Frontal cortex (tissue), 4 donors: ENCODE measurements around the gene PCDHB13. TPM values are rescaled to one million over a fixed set of nuclear protein-coding genes. Genes with fewer than 3 reads are reported as not detected.
"Not testable (repeated sequence)": the region's sequence is repeated elsewhere in the genome, so short reads cannot be mapped to it uniquely, and the experiment has no call there.

Source experiments
- DNase-seq, 2 donors: peaks; one replicate each; pipeline ENCODE4 v3.0.0; 2012; ENCODE audit warnings: low spot score in 2 of 2
- FAIRE-seq: peaks from 2 replicates; lab custom pipeline; 2012; peaks lifted over from hg19 to GRCh38; lab: Jason Lieb, UNC
- total RNA-seq: library from RNA; depleted of rRNA; stranded (reverse); fragments of >200 nt; gene quantifications from one replicate; pipeline ENCODE4 v1.2.3, GENCODE V29; 2014
- donor health status: control.
- donor health status: control.
- donor health status: control.

Gene PCDHB13
- total RNA-seq, 1 donor from 2014 or later = 6.1 TPM

DNA sequence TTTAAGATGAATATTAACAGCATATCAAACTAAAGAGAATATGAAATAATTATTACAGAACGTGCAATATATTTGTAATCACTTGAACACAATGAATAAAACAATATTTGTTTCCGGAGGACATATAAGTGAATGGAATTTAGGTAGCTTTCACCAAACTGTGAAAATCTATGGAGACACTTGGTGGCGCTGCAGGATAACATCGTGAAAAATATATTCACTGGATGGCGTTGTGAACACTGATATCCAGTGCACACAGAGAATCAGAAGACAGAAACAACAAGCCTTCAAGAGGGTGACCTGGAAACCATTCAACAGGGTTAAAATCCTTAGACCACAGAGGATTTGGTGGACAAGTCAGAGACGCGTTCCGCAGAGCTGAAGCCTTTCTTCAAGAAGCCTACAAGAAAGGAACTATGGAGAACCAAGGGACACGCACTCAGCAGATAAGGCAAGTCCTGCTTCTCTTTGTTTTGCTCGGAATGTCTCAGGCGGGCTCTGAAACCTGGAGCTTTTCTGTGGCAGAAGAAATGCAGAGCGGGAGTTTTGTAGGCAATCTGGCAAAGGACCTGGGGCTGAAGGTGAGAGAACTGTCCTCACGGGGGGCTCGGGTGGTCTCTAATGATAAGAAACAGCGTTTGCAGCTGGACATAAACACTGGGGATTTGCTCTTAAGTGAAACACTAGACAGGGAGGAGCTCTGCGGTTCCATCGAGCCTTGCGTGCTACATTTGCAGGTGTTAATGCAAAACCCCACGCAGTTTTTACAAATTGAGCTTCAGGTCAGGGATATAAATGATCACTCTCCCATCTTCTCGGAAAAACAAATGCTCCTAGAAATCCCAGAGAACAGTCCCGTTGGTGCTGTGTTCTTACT, 14.1 kb upstream of the PCDHB13 start, which contains the start of gene PCDHB11:
PCDHB11 (plus strand) TSS at position 269 of the 877 bp plus-strand sequence; CDS start at position 417, 148 bp downstream.
- no peak for FAIRE-seq

DNA sequence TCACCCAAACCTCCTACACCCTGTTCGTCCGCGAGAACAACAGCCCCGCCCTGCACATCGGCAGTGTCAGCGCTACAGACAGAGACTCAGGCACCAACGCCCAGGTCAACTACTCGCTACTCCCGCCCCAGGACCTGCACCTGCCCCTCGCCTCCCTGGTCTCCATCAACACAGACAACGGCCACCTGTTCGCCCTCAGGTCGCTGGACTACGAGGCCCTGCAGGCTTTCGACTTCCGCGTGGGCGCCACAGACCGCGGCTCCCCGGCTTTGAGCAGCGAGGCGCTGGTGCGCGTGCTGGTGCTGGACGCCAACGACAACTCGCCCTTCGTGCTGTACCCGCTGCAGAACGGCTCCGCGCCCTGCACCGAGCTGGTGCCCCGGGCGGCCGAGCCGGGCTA, 12.6 kb upstream of the PCDHB13 start:
- not testable (repeated sequence) for FAIRE-seq, DNase-seq

More for the DNA sequence above, 14.1 kb upstream of the PCDHB13 start, which contains the start of gene PCDHB11:
- no peak for DNase-seq

DNA sequence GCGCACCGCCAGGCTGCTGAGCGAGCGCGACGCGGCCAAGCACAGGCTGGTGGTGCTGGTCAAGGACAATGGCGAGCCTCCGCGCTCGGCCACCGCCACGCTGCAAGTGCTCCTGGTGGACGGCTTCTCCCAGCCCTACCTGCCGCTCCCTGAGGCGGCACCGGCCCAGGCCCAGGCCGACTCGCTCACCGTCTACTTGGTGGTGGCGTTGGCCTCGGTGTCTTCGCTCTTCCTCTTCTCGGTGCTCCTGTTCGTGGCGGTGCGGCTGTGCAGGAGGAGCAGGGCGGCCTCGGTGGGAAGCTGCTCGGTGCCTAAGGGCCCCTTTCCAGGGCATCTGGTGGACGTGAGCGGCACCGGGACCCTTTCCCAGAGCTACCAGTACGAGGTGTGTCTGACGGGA, 12.1 kb upstream of the PCDHB13 start:
- not testable (repeated sequence) for DNase-seq, FAIRE-seq

DNA sequence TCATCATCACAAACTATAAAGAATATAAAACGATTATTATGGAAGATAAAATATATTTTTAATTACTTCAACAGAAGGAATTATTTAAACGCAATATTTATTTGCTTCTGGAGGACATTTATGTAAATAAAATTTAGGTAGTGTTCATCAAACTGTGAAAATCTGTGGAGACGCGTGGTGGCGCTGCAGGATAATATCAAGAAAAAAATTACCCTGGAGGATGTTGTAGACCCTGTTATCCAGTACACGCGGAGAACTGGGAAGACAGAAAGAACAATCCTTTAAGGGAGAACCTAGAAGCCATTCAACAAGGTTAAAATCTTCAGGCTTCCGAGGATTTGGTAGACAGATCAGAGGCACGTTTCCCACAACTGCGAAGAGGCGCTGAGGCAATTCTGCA, 5.2 kb upstream of the PCDHB13 start, which contains the start of gene PCDHB12:
PCDHB12 (plus strand) TSS at position 242 of the 400 bp plus-strand sequence. CDS start 189 bp downstream, outside the sequence.
- DNase-seq = no peak
- FAIRE-seq = no peak

DNA sequence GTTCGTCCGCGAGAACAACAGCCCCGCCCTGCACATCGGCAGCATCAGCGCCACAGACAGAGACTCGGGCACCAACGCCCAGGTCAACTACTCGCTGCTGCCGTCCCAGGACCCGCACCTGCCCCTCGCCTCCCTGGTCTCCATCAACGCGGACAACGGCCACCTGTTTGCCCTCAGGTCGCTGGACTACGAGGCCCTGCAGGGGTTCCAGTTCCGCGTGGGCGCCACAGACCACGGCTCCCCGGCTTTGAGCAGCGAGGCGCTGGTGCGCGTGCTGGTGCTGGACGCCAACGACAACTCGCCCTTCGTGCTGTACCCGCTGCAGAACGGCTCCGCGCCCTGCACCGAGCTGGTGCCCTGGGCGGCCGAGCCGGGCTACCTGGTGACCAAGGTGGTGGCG, 3.4 kb upstream of the PCDHB13 start:
- DNase-seq, FAIRE-seq: not testable (repeated sequence)

DNA sequence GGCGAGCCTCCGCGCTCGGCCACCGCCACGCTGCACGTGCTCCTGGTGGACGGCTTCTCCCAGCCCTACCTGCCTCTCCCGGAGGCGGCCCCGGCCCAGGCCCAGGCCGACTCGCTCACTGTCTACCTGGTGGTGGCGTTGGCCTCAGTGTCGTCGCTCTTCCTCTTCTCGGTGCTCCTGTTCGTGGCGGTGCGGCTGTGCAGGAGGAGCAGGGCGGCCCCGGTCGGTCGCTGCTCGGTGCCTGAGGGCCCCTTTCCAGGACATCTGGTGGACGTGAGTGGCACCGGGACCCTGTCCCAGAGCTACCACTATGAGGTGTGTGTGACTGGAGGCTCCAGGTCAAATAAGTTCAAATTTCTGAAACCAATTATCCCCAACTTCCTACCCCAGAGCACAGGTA, 2.9 kb upstream of the PCDHB13 start:
- DNase-seq, FAIRE-seq: not testable (repeated sequence)

DNA sequence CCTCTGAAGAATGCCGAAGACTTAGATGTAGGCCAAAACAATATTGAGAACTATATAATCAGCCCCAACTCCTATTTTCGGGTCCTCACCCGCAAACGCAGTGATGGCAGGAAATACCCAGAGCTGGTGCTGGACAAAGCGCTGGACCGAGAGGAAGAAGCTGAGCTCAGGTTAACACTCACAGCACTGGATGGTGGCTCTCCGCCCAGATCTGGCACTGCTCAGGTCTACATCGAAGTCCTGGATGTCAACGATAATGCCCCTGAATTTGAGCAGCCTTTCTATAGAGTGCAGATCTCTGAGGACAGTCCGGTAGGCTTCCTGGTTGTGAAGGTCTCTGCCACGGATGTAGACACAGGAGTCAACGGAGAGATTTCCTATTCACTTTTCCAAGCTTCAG, 864 bp downstream of the PCDHB13 start:
- DNase-seq, FAIRE-seq: not testable (repeated sequence)

DNA sequence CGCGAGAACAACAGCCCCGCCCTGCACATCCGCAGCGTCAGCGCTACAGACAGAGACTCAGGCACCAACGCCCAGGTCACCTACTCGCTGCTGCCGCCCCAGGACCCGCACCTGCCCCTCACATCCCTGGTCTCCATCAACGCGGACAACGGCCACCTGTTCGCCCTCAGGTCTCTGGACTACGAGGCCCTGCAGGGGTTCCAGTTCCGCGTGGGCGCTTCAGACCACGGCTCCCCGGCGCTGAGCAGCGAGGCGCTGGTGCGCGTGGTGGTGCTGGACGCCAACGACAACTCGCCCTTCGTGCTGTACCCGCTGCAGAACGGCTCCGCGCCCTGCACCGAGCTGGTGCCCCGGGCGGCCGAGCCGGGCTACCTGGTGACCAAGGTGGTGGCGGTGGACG, 1.8 kb downstream of the PCDHB13 start:
- not testable (repeated sequence) for FAIRE-seq, DNase-seq

DNA sequence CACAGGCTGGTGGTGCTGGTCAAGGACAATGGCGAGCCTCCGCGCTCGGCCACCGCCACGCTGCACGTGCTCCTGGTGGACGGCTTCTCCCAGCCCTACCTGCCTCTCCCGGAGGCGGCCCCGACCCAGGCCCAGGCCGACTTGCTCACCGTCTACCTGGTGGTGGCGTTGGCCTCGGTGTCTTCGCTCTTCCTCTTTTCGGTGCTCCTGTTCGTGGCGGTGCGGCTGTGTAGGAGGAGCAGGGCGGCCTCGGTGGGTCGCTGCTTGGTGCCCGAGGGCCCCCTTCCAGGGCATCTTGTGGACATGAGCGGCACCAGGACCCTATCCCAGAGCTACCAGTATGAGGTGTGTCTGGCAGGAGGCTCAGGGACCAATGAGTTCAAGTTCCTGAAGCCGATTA, 2.3 kb downstream of the PCDHB13 start:
- DNase-seq, FAIRE-seq: not testable (repeated sequence)

DNA sequence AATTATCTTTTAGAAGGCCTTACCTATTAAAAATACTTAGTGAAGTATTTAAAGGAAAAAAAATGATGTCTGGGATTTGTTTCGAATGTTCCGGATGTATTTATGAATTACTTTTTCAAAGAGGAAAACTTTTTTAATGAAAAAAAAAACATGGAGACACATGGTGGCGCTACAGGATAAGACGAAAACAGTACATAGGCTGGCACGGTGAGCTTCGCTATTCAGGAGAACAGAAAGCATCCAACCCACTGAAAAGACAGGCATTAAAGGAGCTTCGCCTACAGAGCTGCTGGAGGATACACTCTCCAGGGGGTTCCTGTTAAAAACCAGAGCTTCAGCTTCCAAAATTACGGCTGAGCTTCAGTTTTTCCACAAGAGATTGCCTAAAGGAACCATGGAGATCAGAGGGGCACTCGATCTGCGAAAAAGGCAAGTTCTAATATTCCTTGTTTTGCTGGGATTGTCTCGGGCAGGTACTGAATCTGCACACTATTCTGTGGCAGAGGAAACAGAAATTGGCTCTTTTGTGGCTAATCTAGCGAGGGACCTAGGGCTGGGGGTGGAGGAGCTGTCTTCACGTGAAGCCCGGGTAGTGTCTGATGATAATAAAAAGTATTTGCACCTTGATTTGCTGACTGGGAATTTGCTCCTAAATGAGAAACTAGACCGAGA, 9.5 kb downstream of the PCDHB13 start, which contains the start of gene PCDHB14:
PCDHB14 (plus strand) TSS at position 232 of the 672 bp plus-strand sequence; CDS start at position 395, 163 bp downstream.
- FAIRE-seq (no peak), DNase-seq (no peak)

DNA sequence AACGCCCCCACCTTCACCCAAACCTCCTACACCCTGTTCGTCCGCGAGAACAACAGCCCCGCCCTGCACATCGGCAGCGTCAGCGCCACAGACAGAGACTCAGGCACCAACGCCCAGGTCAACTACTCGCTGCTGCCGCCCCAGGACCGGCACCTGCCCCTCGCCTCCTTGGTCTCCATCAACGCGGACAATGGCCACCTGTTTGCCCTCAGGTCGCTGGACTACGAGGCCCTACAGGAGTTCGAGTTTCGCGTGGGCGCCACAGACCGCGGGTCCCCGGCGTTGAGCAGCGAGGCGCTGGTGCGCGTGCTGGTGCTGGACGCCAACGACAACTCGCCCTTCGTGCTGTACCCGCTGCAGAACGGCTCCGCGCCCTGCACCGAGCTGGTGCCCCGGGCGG, 11.1 kb downstream of the PCDHB13 start:
- FAIRE-seq, DNase-seq: not testable (repeated sequence)

DNA sequence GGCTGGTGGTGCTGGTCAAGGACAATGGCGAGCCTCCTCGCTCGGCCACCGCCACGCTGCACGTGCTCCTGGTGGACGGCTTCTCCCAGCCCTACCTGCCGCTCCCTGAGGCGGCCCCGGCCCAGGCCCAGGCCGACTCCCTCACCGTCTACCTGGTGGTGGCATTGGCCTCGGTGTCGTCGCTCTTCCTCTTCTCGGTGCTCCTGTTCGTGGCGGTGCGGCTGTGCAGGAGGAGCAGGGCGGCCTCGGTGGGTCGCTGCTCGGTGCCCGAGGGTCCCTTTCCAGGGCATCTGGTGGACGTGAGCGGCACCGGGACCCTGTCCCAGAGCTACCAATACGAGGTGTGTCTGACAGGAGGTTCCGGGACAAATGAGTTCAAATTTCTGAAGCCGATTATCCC, 11.7 kb downstream of the PCDHB13 start:
- DNase-seq, FAIRE-seq: not testable (repeated sequence)

DNA sequence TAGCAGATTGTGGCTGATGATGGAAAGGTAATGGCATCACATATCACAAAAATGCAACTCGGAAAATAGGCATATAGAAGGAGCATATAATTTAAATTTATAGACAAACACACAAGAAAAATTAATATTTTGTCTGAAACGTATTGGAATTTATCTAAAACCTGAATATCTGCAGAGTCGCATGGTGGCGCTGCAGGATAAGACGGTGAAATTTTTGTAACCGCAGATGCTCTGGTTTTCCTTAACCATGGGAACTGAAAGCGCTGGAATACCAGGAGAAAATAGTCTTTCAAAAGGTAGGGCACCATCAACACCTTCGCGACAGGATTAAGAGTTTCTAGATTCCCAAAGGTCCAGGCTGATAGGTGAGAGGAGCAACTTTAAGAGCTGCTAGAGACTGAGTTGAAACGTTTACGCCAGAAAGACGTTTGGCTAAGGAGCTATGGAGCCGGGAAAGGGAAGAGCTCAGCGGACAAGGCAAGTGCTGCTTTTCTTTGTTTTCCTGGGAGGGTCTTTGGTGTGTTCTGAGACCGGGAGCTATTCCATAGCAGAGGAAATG, 20.5 kb downstream of the PCDHB13 start:
- DNase-seq (no peak), FAIRE-seq (no peak)

DNA sequence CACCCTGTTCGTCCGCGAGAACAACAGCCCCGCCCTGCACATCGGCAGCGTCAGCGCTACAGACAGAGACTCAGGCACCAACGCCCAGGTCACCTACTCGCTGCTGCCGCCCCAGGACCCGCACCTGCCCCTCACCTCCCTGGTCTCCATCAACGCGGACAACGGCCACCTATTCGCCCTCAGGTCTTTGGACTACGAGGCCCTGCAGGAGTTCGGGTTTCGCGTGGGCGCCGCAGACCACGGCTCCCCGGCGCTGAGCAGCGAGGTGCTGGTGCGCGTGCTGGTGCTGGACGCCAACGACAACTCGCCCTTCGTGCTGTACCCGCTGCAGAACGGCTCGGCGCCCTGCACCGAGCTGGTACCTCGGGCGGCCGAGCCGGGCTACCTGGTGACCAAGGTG, 22.2 kb downstream of the PCDHB13 start:
- FAIRE-seq, DNase-seq: not testable (repeated sequence)

DNA sequence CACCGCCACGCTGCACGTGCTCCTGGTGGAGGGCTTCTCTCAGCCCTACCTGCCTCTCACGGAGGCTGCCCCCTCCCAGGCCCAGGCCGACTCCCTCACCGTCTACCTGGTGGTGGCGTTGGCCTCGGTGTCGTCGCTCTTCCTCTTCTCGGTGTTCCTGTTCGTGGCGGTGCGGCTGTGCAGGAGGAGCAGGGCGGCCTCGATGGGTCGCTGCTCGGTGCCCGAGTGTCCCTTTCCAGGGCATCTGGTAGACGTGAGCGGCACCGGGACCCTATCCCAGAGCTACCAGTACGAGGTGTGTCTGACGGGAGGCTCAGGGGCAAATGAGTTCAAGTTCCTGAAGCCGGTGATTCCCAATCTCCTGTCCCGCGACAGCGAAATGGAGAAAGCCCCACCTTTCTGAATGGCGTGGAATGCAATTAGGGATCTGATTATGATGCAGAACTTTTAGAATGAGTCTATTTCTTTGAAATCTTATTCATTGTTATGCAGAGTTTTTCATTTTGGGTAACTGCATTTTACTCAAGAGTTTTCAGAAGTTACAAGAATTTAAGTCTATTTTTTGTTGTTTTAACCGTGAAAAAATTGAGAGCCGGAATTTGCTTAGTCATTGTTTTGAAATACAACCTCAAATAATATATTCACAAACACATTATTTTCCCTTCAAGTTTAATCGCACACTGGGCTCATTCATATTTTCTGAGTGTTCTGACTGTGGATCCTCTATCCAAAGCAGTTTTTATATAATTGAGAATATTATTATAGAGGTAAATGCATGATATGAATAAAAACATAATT, 23.0 kb downstream of the PCDHB13 start:
- no peak for FAIRE-seq
- DNase-seq = no peak

DNA sequence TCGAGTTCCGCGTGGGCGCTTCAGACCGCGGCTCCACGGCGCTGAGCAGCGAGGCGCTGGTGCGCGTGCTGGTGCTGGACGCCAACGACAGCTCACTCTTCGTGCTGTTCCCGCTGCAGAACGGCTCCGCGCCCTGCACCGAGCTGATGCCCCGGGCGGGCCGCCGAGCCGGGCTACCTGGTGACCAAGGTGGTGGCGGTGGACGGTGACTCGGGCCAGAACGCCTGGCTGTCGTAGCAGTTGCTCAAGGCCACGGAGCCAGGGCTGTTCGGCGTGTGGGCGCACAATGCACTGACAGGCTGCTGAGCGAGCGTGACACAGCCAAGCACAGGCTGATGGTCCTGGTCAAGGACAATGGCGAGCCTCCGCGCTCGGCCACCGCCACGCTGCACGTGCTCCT, 27.8 kb downstream of the PCDHB13 start:
- FAIRE-seq (no peak), DNase-seq (no peak)

DNA sequence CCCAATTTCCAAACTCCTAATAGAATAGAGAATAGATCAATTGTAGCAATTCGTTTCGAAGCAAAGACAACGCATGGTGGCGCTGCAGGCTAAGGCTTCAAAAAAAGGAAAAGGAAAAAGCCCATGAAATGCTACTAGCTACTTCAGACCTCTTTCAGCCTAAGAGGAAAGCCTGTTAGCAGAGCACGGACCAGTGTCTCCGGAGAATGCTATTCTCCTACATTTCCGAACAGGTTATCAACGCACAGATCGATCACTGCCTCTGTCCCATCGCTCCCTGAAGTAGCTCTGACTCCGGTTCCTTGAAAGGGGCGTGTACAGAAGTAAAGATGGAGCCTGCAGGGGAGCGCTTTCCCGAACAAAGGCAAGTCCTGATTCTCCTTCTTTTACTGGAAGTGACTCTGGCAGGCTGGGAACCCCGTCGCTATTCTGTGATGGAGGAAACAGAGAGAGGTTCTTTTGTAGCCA, 31.6 kb downstream of the PCDHB13 start, which contains the start of gene PCDHB15:
PCDHB15 (plus strand) TSS at position 146 of the 468 bp plus-strand sequence; CDS start at position 330, 184 bp downstream.
- DNase-seq (no peak), FAIRE-seq (no peak)

DNA sequence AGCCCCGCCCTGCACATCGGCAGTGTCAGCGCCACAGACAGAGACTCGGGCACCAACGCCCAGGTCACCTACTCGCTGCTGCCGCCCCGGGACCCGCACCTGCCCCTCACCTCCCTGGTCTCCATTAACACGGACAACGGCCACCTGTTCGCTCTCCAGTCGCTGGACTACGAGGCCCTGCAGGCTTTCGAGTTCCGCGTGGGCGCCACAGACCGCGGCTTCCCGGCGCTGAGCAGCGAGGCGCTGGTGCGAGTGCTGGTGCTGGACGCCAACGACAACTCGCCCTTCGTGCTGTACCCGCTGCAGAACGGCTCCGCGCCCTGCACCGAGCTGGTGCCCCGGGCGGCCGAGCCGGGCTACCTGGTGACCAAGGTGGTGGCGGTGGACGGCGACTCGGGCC, 33.3 kb downstream of the PCDHB13 start:
- not testable (repeated sequence) for FAIRE-seq, DNase-seq

DNA sequence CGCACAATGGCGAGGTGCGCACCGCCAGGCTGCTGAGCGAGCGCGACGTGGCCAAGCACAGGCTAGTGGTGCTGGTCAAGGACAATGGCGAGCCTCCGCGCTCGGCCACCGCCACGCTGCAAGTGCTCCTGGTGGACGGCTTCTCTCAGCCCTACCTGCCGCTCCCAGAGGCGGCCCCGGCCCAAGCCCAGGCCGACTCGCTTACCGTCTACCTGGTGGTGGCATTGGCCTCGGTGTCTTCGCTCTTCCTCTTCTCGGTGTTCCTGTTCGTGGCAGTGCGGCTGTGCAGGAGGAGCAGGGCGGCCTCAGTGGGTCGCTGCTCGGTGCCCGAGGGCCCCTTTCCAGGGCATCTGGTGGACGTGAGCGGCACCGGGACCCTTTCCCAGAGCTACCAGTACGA, 33.7 kb downstream of the PCDHB13 start:
- FAIRE-seq, DNase-seq: not testable (repeated sequence)
